ENCODE measurements around the gene CXCR6.

- TF ChIP-seq POLR2AphosphoS5 (IDR thresholded peaks at IDR 0.05; ENCODE audit: low read depth, low read length) (no peak), EZH2 (IDR thresholded peaks at IDR 0.05; ENCODE audit: low read depth, low read length, severe bottlenecking) (no peak), SIN3A (conservative IDR thresholded peaks at IDR 0.05 in 1 of 2, IDR thresholded peaks at IDR 0.05 in 1 of 2; ENCODE audit: low read depth in 1 of 2, low read length in 2 of 2) (no peak), CTCF (IDR thresholded peaks at IDR 0.05; ENCODE audit: control extremely low read depth in 1 of 3, insufficient read depth in 1 of 3, low read depth in 1 of 3, low read length in 3 of 3) (no peak), EGR1 (IDR thresholded peaks at IDR 0.05; ENCODE audit: borderline replicate concordance, low read depth, low read length) (no peak), CHD2 (IDR thresholded peaks at IDR 0.05; ENCODE audit: low read length) (no peak), ATF3 (IDR thresholded peaks at IDR 0.05; ENCODE audit: insufficient read depth, low read depth, low read length) (no peak)
These were observed 47.4 kb upstream of the CXCR6 start for GRCh38 chr3:45895686-45896468.
